Measurements from ENCODE around the gene KIAA1328.

DNA sequence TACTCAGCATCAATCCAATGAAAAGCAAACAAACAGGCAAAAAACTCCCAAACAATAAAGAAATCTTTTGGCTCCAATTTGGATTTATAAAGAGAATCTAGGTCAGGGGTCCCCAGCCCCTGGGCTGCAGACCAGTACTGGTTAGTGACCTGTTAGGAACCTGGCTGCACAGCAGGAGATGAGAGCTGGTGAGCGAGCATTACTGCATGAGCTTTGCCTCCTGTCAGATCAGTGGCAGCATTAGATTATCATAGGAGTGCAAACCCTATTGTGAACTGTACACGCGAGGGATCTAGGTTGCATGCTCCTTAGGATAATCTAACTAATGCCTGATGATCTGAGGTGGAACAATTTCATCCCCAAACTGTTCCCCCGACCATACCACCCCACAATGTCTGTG lies 102.2 kb downstream of the KIAA1328 start:
- TF ChIP-seq POLR2A (IDR thresholded peaks at IDR 0.05; ENCODE audit: low read length) (no peak), GATA1 (IDR thresholded peaks at IDR 0.05; ENCODE audit: low read depth, low read length) (no peak)

Measured in erythroblast (primary cell).